HG02759 (cell line): ENCODE measurements around the gene RAVER2.
"Not testable (repeated sequence)": the region's sequence is repeated elsewhere in the genome, so short reads cannot be mapped to it uniquely, and the experiment has no call there.

ENCODE experiments used
- ATAC-seq: cut with Tn5 transposase; IDR thresholded peaks from one replicate; pipeline ENCODE4 v1.9.1; 2021; ENCODE audit warnings: mild to moderate bottlenecking, moderate library complexity; ENCODE audit not compliant: unreplicated experiment

RAVER2 gene

GRCh38 chr1:64801851-64802523, 57.1 kb downstream of the RAVER2 start:
- no peak for ATAC-seq

GRCh38 chr1:64809309-64809708, 64.4 kb downstream of the RAVER2 start:
- no peak for ATAC-seq

- no peak for ATAC-seq
These were observed 65.1 kb downstream of the RAVER2 start for GRCh38 chr1:64810001-64810400.

- ATAC-seq, result no peak
These were observed 66.3 kb downstream of the RAVER2 start for GRCh38 chr1:64811131-64811530.

- ATAC-seq, result no peak
These were observed 69.6 kb downstream of the RAVER2 start for GRCh38 chr1:64814427-64814826.

- not testable (repeated sequence) for ATAC-seq
These were observed 72.5 kb downstream of the RAVER2 start for GRCh38 chr1:64817364-64817763.

GRCh38 chr1:64820572-64820971, 75.7 kb downstream of the RAVER2 start:
- not testable (repeated sequence) for ATAC-seq

GRCh38 chr1:64822621-64823020, 77.7 kb downstream of the RAVER2 start:
- no peak for ATAC-seq

GRCh38 chr1:64823691-64824476, 79.0 kb downstream of the RAVER2 start:
- no peak for ATAC-seq

- no peak for ATAC-seq
These were observed 82.1 kb downstream of the RAVER2 start for GRCh38 chr1:64826991-64827390.

GRCh38 chr1:64828829-64829228, 84.0 kb downstream of the RAVER2 start:
- no peak for ATAC-seq

- no peak for ATAC-seq
These were observed 84.6 kb downstream of the RAVER2 start for GRCh38 chr1:64829411-64830029.

GRCh38 chr1:64830030-64830651, 85.3 kb downstream of the RAVER2 start:
- ATAC-seq, result no peak

- ATAC-seq, result no peak
These were observed 89.9 kb downstream of the RAVER2 start for GRCh38 chr1:64834734-64835133.

- ATAC-seq, result no peak
These were observed 91.9 kb downstream of the RAVER2 start for GRCh38 chr1:64836802-64837201.

- ATAC-seq, result no peak
These were observed 93.6 kb downstream of the RAVER2 start for GRCh38 chr1:64838486-64838885.

- ATAC-seq, result no peak
These were observed 94.4 kb downstream of the RAVER2 start for GRCh38 chr1:64839261-64839660.

- no peak for ATAC-seq
These were observed 95.0 kb downstream of the RAVER2 start for GRCh38 chr1:64839732-64840405.

GRCh38 chr1:64841330-64842065, 96.6 kb downstream of the RAVER2 start:
- ATAC-seq, result no peak

GRCh38 chr1:64842224-64842623, 97.3 kb downstream of the RAVER2 start:
- no peak for ATAC-seq
